DMS 273 treated with DMSO at 0.1 percent for 48 hours (cell line): ENCODE data around the gene RANBP3.

ENCODE experiments used
- DNase-seq: peaks from one replicate; lab custom pipeline; 2025; lab: John Stamatoyannopoulos, UW

The RANBP3 gene

DNA sequence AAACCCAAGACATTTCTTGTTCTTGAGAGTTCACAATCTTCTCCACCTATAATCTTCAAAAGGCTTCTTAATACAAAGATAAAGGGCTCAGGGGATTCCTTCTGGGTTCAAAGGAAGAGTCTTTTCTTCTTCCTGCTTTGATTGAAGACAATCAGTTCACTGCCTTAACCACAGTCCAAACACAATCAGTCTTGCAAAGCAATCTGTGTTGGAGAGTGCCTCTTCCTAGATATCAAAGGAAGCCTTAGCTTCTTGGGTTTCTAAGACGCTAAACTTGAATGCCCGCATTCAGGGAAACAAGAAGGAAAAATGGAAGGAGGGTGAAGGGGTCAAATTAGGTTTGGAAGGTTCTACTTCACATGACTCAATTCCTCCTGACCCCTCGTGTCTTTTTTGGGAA, 27.2 kb downstream of the RANBP3 start:
- DNase-seq = no peak

DNA sequence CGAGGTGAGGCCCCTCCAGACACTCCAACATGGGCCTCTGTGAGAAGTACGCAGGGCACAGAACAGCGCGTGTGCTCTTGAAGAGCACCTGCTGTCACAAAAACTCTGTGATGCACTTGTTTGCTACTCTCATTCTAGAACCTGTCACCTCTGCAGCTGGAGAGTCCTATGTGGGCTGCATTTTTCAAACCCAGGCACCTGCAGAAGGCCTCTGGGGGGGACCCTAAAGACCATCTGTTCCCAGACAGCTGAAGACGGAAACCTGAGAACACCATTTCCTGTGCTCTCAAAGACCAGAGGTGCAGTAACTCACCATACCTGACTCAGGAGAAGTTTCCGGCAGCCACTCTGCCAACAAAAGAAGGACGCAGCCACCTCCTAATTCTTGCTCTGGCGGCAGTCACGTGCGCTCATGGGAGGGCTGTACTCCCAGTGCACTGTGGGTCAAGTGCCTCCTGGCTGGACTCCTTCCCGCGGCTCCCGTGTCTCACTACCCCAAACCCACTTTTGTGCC, 28.1 kb downstream of the RANBP3 start:
- no peak for DNase-seq

DNA sequence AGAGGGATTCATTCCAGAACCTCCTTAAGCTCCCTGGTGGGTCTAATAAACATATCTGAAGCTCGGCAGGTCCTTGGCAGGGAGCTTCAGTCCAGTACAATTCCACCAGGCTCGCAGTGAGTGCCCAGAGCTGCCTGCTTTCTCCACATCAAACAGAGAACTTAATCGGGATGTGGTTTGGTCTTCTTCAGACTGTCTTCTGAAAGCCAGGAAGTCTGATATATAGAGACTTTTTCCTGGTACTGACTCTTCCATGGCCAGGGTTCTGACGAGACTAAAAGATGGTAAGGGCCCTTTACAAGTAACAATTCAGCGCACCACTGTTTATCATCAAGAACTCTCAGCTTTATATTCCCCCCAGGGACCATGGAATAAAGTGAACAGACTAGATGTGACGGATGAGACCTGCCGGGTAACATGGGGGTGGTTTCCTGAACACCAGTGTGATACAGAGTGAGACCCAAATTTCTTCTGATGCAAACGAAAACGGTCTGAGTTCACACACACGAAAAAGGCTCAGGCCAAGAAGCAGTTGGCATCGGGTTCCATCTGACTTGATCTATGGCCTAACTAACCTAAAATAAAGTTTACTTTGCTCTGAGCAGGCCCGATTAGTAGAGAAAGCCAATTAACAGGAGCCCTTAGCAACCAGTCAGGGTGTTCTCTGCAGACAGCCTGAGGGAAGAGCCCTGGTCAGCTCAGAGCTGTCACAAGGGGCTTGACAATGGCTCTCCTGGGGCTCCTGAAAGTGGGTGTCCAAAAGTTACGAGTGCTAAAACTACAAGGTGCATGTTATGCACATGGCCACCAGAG, 29.0 kb downstream of the RANBP3 start:
- no peak for DNase-seq

- DNase-seq = no peak
These were observed 30.5 kb downstream of the RANBP3 start for GRCh38 chr19:5947435-5947834.

GRCh38 chr19:5943623-5944022, 34.3 kb downstream of the RANBP3 start:
- DNase-seq = no peak

GRCh38 chr19:5943045-5943444, 34.9 kb downstream of the RANBP3 start:
- DNase-seq = no peak

GRCh38 chr19:5941673-5942072, 36.3 kb downstream of the RANBP3 start:
- DNase-seq = no peak

DNA sequence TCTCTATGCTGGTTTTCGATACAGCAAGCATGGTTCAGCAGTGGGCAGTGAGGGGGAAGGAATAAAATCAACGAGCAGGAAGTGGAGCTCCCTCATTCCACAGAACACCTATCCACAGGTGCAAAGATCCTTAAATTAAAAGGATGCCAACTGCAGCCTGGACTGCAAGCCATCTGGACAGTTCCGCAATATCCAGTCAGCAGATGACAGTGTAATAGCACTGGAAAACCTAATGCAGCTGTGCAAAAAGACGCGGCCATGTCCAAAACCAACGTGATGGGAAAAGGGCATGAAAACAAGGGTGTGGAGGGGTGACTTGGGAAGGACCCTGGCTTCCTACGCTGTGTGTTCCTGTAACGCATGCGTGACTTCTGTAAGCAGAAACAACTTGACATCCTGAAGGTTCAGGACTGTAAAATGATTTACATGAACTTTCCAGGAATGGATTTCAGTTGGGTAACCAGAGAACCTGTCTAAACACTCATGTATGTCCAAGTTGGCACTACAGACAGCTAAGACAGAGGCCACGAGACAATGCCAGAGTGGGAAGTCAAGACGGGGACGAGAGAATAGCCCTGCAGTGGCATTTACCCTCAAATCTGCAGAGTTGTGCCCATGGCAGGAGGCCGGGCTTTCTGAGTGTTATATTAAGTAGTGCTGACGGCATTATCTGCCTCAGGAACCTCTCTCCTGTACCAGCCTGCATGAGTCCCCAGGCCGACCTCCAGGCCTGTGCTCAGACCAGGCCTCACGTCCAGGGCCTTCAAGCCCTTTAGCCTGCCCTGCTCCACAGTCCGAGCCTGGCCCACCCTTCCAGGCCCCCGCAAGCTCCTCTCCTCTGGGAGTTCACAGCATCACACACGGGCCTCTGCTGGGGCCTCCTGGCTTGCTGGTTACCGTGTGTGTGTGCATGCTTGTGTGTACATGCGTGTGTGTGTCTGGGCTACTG, 37.4 kb downstream of the RANBP3 start:
- DNase-seq = no peak

GRCh38 chr19:5937550-5937949, 40.4 kb downstream of the RANBP3 start:
- no peak for DNase-seq

DNA sequence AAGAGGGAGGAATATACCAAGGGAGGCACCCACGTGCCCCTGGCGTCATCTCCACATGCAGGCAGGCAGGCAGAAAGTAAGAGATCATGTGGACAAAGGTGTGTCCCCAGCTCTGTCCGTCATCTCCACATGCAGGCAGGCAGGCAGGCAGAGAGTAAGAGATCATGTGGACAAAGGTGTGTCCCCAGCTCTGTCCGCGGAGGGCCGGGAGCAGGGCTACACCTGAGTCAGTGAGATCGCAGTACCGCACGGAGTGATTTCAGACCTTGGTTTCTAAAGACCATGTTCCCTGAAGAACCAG, 41.7 kb downstream of the RANBP3 start:
- no peak for DNase-seq

DNA sequence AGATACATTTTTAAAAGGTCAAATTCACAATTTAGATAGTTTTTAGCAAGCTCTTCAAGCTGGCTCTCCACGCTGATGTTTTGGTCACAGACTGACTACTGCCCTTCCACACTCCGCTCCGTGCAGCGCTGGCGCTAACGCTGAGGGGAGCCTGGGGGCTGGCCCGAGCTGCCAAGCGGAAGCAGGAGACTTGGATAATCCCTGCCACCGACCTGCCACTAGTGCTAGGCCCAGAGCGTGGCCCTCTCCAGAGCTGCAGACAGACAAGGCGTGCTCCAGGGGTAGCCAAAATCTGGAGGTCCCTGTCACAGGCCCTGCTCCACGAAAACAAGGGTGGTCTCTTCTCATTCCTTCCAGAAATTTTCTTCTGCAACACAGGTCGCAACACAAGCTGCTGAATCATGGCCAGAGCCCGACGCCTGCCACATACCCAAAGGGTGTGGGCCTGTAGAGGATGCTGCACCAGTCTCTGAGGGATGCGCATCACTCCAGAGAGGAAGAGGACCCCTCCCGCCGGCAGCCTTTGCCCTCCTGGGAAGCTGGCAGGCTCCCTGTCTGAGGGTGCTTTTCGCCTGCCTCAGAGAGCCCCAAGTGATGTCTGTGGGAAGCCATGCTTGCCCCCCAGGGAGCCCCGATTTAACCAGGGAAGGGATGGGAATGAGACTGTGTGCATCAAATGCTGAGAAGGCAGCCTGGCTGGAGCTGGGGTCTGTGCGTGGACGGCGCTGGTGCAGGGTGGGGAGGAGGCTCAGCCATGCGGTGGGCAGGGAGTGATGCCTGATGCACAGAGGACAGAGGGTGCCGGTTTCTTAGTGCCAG, 42.3 kb downstream of the RANBP3 start:
- DNase-seq = no peak

- peak; percentile 77 for DNase-seq
These were observed 43.0 kb downstream of the RANBP3 start for GRCh38 chr19:5934774-5935472.

DNA sequence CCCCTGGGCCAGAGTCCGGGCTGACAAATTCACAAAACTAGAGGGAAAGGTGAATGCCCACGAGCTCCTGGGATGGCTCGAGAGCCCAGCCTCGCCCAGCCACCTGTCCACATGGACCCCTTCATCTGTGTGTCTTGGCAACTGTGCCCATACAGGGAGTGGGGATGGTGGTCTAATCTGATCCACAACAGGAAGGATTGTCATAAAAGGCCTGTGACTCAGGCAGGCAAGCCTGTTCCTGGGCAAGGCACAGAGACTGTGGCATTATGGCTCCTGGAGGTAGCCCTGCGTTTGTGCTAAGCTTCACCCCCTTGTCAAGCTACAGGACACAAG, 43.9 kb downstream of the RANBP3 start:
- DNase-seq = no peak

GRCh38 chr19:5933391-5934068, 44.4 kb downstream of the RANBP3 start:
- no peak for DNase-seq

DNA sequence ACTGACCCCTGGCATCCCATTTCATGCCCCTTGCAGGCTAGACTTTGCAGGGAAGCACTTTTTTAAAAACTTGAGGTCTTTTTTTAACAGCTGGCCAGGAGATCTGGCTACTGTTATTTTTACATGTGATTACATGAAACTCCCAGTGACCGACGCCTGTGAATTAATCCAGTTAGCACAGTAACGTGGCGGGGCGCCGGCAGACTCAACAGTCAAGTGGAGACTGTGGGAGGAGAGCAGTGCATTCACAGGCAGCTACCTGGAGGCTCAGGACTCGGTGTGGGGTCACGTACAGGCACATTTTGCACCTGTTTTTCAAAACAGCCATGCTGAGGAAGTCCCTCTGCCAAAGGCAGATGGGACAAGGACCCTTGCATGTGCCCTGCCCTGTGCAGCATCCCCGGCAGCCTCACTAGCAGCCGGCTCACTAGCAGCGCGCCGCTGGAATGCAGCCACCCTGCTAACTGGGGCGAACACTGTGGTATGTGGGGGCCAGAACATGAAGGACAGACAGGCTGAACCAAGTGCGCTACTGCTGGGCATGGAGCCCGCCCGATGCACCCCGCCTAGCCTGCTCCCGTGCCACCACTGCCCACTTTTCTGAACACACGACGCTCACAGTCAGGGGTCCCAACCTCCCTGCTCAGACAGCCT, 45.2 kb downstream of the RANBP3 start:
- DNase-seq = no peak

DNA sequence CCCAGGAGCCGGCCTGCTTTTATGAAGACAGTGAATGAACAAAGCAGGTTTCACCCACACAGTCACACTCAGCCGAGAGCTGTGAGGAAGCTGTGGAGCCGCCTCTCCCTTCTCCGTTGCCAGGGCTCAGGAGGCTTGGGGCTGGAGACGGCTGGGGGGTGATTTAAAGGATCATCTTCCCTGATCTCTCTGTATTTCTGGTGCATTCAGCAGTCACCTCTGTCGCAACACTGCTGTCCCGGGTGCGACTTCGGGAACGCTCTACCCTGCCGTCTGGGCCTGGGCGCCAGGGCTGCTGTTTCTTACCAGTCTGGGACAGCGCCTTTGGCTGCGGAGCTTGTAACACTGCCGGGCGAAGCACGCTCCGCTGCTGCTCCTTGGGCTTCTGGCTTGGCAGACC, 45.8 kb downstream of the RANBP3 start:
- no peak for DNase-seq

GRCh38 chr19:5931251-5931650, 46.7 kb downstream of the RANBP3 start:
- no peak for DNase-seq

GRCh38 chr19:5929625-5930024, 48.3 kb downstream of the RANBP3 start:
- no peak for DNase-seq

- no peak for DNase-seq
These were observed 48.8 kb downstream of the RANBP3 start for GRCh38 chr19:5929179-5929578.

DNA sequence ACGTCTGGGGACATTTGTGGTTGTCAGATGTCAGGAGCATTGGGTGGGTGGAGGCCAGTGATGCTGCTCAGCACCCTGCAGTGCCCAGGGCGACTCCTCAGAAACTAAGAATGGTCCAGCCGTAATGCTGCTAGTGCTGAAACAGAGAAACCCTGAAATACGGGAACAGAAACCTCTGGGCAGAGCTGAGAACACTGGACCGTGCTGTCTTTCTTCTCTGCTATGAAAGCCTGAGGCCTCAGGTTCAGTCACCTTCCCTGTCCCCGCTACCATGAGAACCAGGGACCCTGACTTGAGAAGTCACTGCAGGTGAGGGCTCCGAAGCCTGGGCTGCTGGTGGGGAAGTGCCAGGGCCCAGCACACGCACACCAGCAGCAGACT, 50.5 kb downstream of the RANBP3 start:
- DNase-seq = no peak
